ENCODE data around the gene CDKL4.
"Not testable (repeated sequence)": the region's sequence is repeated elsewhere in the genome, so short reads cannot be mapped to it uniquely, and the experiment has no call there.

Gene CDKL4

GRCh38 chr2:39179974-39180960 lies 63.5 kb downstream of the CDKL4 start:
- no peak for FAIRE-seq

GRCh38 chr2:39178756-39179155 lies 65.0 kb downstream of the CDKL4 start:
- DNase-seq (ENCODE audit: low spot score) = no peak
- no peak for FAIRE-seq

More at GRCh38 chr2:39179974-39180960, 63.5 kb downstream of the CDKL4 start:
- no peak for DNase-seq (ENCODE audit: low spot score)

GRCh38 chr2:39176997-39177396 lies 66.8 kb downstream of the CDKL4 start:
- no peak for FAIRE-seq

GRCh38 chr2:39175026-39175812 lies 68.6 kb downstream of the CDKL4 start:
- no peak for DNase-seq (ENCODE audit: low spot score)
- FAIRE-seq = no peak

More at GRCh38 chr2:39176997-39177396, 66.8 kb downstream of the CDKL4 start:
- no peak for DNase-seq (ENCODE audit: low spot score)

GRCh38 chr2:39174022-39174421 lies 69.7 kb downstream of the CDKL4 start:
- FAIRE-seq (no peak), DNase-seq (ENCODE audit: low spot score) (no peak)

- not testable (repeated sequence) for FAIRE-seq; DNase-seq (ENCODE audit: low spot score)
Observed at GRCh38 chr2:39172047-39172706, 71.6 kb downstream of the CDKL4 start.

GRCh38 chr2:39171621-39172020 lies 72.1 kb downstream of the CDKL4 start:
- FAIRE-seq (no peak), DNase-seq (ENCODE audit: low spot score) (no peak)

GRCh38 chr2:39164089-39164488 lies 79.7 kb downstream of the CDKL4 start:
- DNase-seq (ENCODE audit: low spot score) = no peak
- no peak for FAIRE-seq

GRCh38 chr2:39160982-39161381 lies 82.8 kb downstream of the CDKL4 start:
- no peak for DNase-seq (ENCODE audit: low spot score)
- FAIRE-seq = peak; percentile 30

- DNase-seq (ENCODE audit: low spot score) = no peak
- FAIRE-seq = no peak
Observed at GRCh38 chr2:39159283-39159682, 84.5 kb downstream of the CDKL4 start.

GRCh38 chr2:39158351-39158750 lies 85.4 kb downstream of the CDKL4 start:
- FAIRE-seq = no peak
- no peak for DNase-seq (ENCODE audit: low spot score)

- no peak for DNase-seq (ENCODE audit: low spot score)
- no peak for FAIRE-seq
Observed at GRCh38 chr2:39156846-39157245, 86.9 kb downstream of the CDKL4 start.

GRCh38 chr2:39156107-39156506 lies 87.7 kb downstream of the CDKL4 start:
- no peak for FAIRE-seq
- no peak for DNase-seq (ENCODE audit: low spot score)

GRCh38 chr2:39155573-39155972 lies 88.2 kb downstream of the CDKL4 start:
- not testable (repeated sequence) for DNase-seq (ENCODE audit: low spot score); FAIRE-seq

- FAIRE-seq = no peak
Observed at GRCh38 chr2:39154944-39155343, 88.8 kb downstream of the CDKL4 start.

GRCh38 chr2:39153312-39153711 lies 90.5 kb downstream of the CDKL4 start:
- FAIRE-seq = no peak
- no peak for DNase-seq (ENCODE audit: low spot score)

More at GRCh38 chr2:39154944-39155343, 88.8 kb downstream of the CDKL4 start:
- no peak for DNase-seq (ENCODE audit: low spot score)

- FAIRE-seq (no peak), DNase-seq (ENCODE audit: low spot score) (no peak)
Observed at GRCh38 chr2:39152504-39152903, 91.3 kb downstream of the CDKL4 start.

- DNase-seq (ENCODE audit: low spot score) (no peak), FAIRE-seq (no peak)
Observed at GRCh38 chr2:39150890-39151497, 92.8 kb downstream of the CDKL4 start.

GRCh38 chr2:39150102-39150562 lies 93.6 kb downstream of the CDKL4 start:
- DNase-seq (ENCODE audit: low spot score) (no peak), FAIRE-seq (peak; percentile 56)

GRCh38 chr2:39146630-39147029 lies 97.1 kb downstream of the CDKL4 start:
- FAIRE-seq (no peak), DNase-seq (ENCODE audit: low spot score) (no peak)

GRCh38 chr2:39145906-39146421 lies 97.8 kb downstream of the CDKL4 start:
- FAIRE-seq (no peak), DNase-seq (ENCODE audit: low spot score) (no peak)

All from urothelium cell line (cell line).